OCI-LY7 (cell line): ENCODE data around the gene MACROD2. TPM values are rescaled to one million over a fixed set of nuclear protein-coding genes. Genes with fewer than 3 reads are reported as not detected.

Experiments used
- BruUV-seq: library from RNA; stranded (reverse); fragments of 400-500 nt; replicated peaks from 2 replicates; lab custom pipeline; 2021; lab: Mats Ljungman, UMichigan
- CTCF ChIA-PET: fragments of 300-600 bp; sonication (Branson Sonifier 250); formaldehyde crosslinking; loops from one replicate; lab custom pipeline; 2022; ENCODE audit warnings: antibody characterized with exemption; ENCODE audit not compliant: unreplicated experiment; lab: Charles Lee
- POLR2A ChIA-PET: fragments of 300-600 bp; sonication (Branson Sonifier 250); formaldehyde crosslinking; loops from one replicate; lab custom pipeline; 2022; ENCODE audit warnings: antibody characterized with exemption; lab: Charles Lee
- DNase-seq: peaks from one replicate; pipeline ENCODE4 v3.0.0-alpha.2; 2015; ENCODE audit warnings: low spot score
- H2AFZ ChIP-seq: fragments of 200-600 bp; sonication (generic), shearing (Covaris generic); 2 replicates; pipeline ENCODE4 v1.6.1; 2014; ENCODE audit warnings: mild to moderate bottlenecking, antibody characterized with exemption, low read length, moderate library complexity
- H3K27ac ChIP-seq: fragments of 200-600 bp; sonication (generic); 2 replicates; pipeline ENCODE4 v1.5.1; 2014; ENCODE audit warnings: mixed run types, low read depth, mild to moderate bottlenecking, moderate library complexity, low read length, inconsistent platforms; ENCODE audit not compliant: poor library complexity, severe bottlenecking
- H3K36me3 ChIP-seq: fragments of 200-600 bp; sonication (generic); 2 replicates; pipeline ENCODE4 v1.6.1; 2014; ENCODE audit warnings: mild to moderate bottlenecking, antibody characterized with exemption, low read length, moderate library complexity, mixed read lengths; ENCODE audit not compliant: insufficient read depth
- H3K4me1 ChIP-seq: fragments of 200-600 bp; sonication (generic); 2 replicates; pipeline ENCODE4 v1.5.1; 2014; ENCODE audit warnings: mild to moderate bottlenecking, low read length; ENCODE audit not compliant: insufficient read depth, poor library complexity, severe bottlenecking
- H3K4me2 ChIP-seq: fragments of 200-600 bp; sonication (generic); 2 replicates; pipeline ENCODE4 v1.6.1; 2014; ENCODE audit warnings: mild to moderate bottlenecking, low read length
- H3K4me3 ChIP-seq: fragments of 200-600 bp; sonication (generic); 2 replicates; pipeline ENCODE4 v1.5.1; 2014; ENCODE audit warnings: mild to moderate bottlenecking, low read depth, low read length; ENCODE audit not compliant: poor library complexity, severe bottlenecking
- H3K79me2 ChIP-seq: fragments of 200-600 bp; sonication (generic); 2 replicates; pipeline ENCODE4 v1.6.1; 2016; ENCODE audit warnings: low read depth, mild to moderate bottlenecking, low read length, moderate library complexity, mixed read lengths; ENCODE audit not compliant: insufficient read depth
- H3K9me2 ChIP-seq: fragments of 200-600 bp; sonication (generic); 2 replicates; pipeline ENCODE4 v1.6.1; 2016; ENCODE audit warnings: mild to moderate bottlenecking, low read length, mixed read lengths; ENCODE audit not compliant: insufficient read depth
- H3K9me3 ChIP-seq: fragments of 200-600 bp; sonication (generic); 2 replicates; pipeline ENCODE4 v1.6.1; 2014; ENCODE audit warnings: mild to moderate bottlenecking, mixed run types, low read length, mixed read lengths
- H4K20me1 ChIP-seq: fragments of 200-600 bp; sonication (generic); 2 replicates; pipeline ENCODE4 v1.6.1; 2014; ENCODE audit warnings: mild to moderate bottlenecking, antibody characterized with exemption, low read length, moderate library complexity, mixed read lengths; ENCODE audit not compliant: insufficient read depth
- CTCF ChIP-seq: fragments of 200-600 bp; sonication (generic); conservative IDR thresholded peaks from 2 replicates; pipeline ENCODE4 v1.5.1; 2014; ENCODE audit warnings: mild to moderate bottlenecking, antibody characterized with exemption, low read length, moderate library complexity, mixed read lengths
- EZH2phosphoT487 ChIP-seq: fragments of 200-600 bp; sonication (generic); IDR thresholded peaks from 2 replicates; pipeline ENCODE4 v1.6.1; 2018; ENCODE audit warnings: low read depth, borderline replicate concordance, mild to moderate bottlenecking, mixed run types, antibody characterized with exemption, low read length, moderate library complexity, mixed read lengths
- intact Hi-C: fragments of 100-400 bp; cut with micrococcal nuclease; formaldehyde crosslinking; loops from one replicate; pipeline ENCODE4 v1.10.0; 2022; ENCODE audit not compliant: unreplicated experiment
- total RNA-seq, 2 experiments: library from RNA; depleted of rRNA in 1 of 2; stranded (reverse); fragments of >200 nt in 1 of 2; shearing (Covaris generic) in 1 of 2; gene quantifications; 2 replicates each; pipeline ENCODE4 v1.2.3, GENCODE V29; 2014 to 2022

MACROD2 gene
- total RNA-seq, 2 experiments from 2014 or later = 0.09 to 4.5 TPM

- CTCF ChIA-PET = no interaction called here
- BruUV-seq = no TSS peak
- Histone ChIP-seq H3K9me2 (no peaks in the 10 kb centered on the region), H3K36me3 (no peaks in the 10 kb centered on the region), H3K4me2 (no peak overlapping the region), H3K79me2 (no peaks in the 10 kb centered on the region), H3K9me3 (no peaks in the 10 kb centered on the region), H3K4me1 (no peaks in the 10 kb centered on the region), H2AFZ (no peak overlapping the region), H3K4me3 (no peak overlapping the region), H4K20me1 (no peaks in the 10 kb centered on the region), H3K27ac (no peak overlapping the region)
- no peak for DNase-seq
- TF ChIP-seq CTCF = no peak
- TF ChIP-seq EZH2phosphoT487 = no peak
- intact Hi-C loops = no loop called here
- POLR2A ChIA-PET = no interaction called here
Measured at GRCh38 chr20:14507711-14508110, 512.4 kb downstream of the MACROD2 start.

- no peaks in the 10 kb centered on the region for H3K36me3 ChIP-seq
- DNase-seq = no peak
- no peak overlapping the region for H3K4me2 ChIP-seq
- H3K9me2 ChIP-seq = no peaks in the 10 kb centered on the region
- intact Hi-C loops = no loop called here
- H3K4me1 ChIP-seq = no peaks in the 10 kb centered on the region
- H3K4me3 ChIP-seq = no peak overlapping the region
- no peak overlapping the region for H3K27ac ChIP-seq
- CTCF ChIA-PET = no interaction called here
- H2AFZ ChIP-seq = no peak overlapping the region
- TF ChIP-seq EZH2phosphoT487 (no peak), CTCF (no peak)
- no peaks in the 10 kb centered on the region for H3K79me2 ChIP-seq
- no peaks in the 10 kb centered on the region for H3K9me3 ChIP-seq
- no peaks in the 10 kb centered on the region for H4K20me1 ChIP-seq
- POLR2A ChIA-PET = no interaction called here
- no TSS peak for BruUV-seq
Measured at GRCh38 chr20:14510341-14510740, 515.0 kb downstream of the MACROD2 start.

- Histone ChIP-seq H3K9me2 (no peaks in the 10 kb centered on the region), H3K4me2 (no peak overlapping the region), H3K36me3 (no peaks in the 10 kb centered on the region), H3K9me3 (no peaks in the 10 kb centered on the region), H3K4me1 (no peaks in the 10 kb centered on the region), H3K4me3 (no peak overlapping the region), H3K79me2 (no peaks in the 10 kb centered on the region), H3K27ac (no peak overlapping the region), H4K20me1 (no peaks in the 10 kb centered on the region), H2AFZ (no peak overlapping the region)
- ChIA-PET POLR2A (interaction anchor here (0.6 kb wide), 1 partner anchor 163 kb away, joined by 6 read pairs; no protein-coding TSS in a partner anchor), CTCF (no interaction called here)
- no TSS peak for BruUV-seq
- no peak for TF ChIP-seq CTCF
- no peak for TF ChIP-seq EZH2phosphoT487
- intact Hi-C loops = no loop called here
- no peak for DNase-seq
Measured at GRCh38 chr20:14512839-14513238, 517.5 kb downstream of the MACROD2 start.
